GM19099 (cell line): Measurements from ENCODE around the gene ANGPTL2.

ENCODE experiments used
- POLR2A ChIP-seq: IDR thresholded peaks from 3 replicates; pipeline ENCODE4 v1.6.1; 2011; ENCODE audit warnings: low read depth; ENCODE audit not compliant: insufficient read length; ENCODE audit errors: extremely low read depth

ANGPTL2 gene

GRCh38 chr9:127142931-127143464, 20.6 kb upstream of the ANGPTL2 start:
- no peak for TF ChIP-seq POLR2A

GRCh38 chr9:127142291-127142690, 19.9 kb upstream of the ANGPTL2 start:
- TF ChIP-seq POLR2A = no peak

GRCh38 chr9:127140842-127141675, 18.6 kb upstream of the ANGPTL2 start:
- TF ChIP-seq POLR2A = no peak

GRCh38 chr9:127140181-127140580, 17.7 kb upstream of the ANGPTL2 start:
- no peak for TF ChIP-seq POLR2A

GRCh38 chr9:127139775-127140174, 17.3 kb upstream of the ANGPTL2 start:
- no peak for TF ChIP-seq POLR2A

- no peak for TF ChIP-seq POLR2A
Observed at GRCh38 chr9:127139071-127139731, 16.8 kb upstream of the ANGPTL2 start.

GRCh38 chr9:127138444-127138843, 16.0 kb upstream of the ANGPTL2 start:
- no peak for TF ChIP-seq POLR2A

GRCh38 chr9:127137640-127138360, 15.4 kb upstream of the ANGPTL2 start:
- no peak for TF ChIP-seq POLR2A

GRCh38 chr9:127136880-127137639, 14.6 kb upstream of the ANGPTL2 start:
- no peak for TF ChIP-seq POLR2A

GRCh38 chr9:127136081-127136879, 13.8 kb upstream of the ANGPTL2 start:
- TF ChIP-seq POLR2A = no peak

- no peak for TF ChIP-seq POLR2A
Observed at GRCh38 chr9:127135056-127135745, 12.8 kb upstream of the ANGPTL2 start.

- TF ChIP-seq POLR2A = no peak
Observed at GRCh38 chr9:127133739-127134167, 11.3 kb upstream of the ANGPTL2 start.
